Activated naive CD8-positive, alpha-beta T cell treated with anti-CD3 and anti-CD28 coated beads for 36 hours (primary cell): ENCODE results near the gene LMNB1. TPM values are rescaled to one million over a fixed set of nuclear protein-coding genes. Genes with fewer than 3 reads are reported as not detected.
"Not testable (repeated sequence)": the region's sequence is repeated elsewhere in the genome, so short reads cannot be mapped to it uniquely, and the experiment has no call there.

ENCODE experiments used
- DNase-seq: peaks from one replicate; pipeline ENCODE4 v3.0.0; 2021
- H3K27ac Mint-ChIP-seq: one replicate; pipeline ENCODE4 v1.8.0; 2022; ENCODE audit warnings: mild to moderate bottlenecking, moderate library complexity, mixed read lengths
- H3K27me3 Mint-ChIP-seq: one replicate; pipeline ENCODE4 v1.8.0; 2022; ENCODE audit warnings: mild to moderate bottlenecking, mixed read lengths
- H3K36me3 Mint-ChIP-seq: one replicate; pipeline ENCODE4 v1.8.0; 2021; ENCODE audit warnings: mild to moderate bottlenecking, mixed read lengths
- H3K4me1 Mint-ChIP-seq: one replicate; pipeline ENCODE4 v1.8.0; 2021; ENCODE audit warnings: mixed read lengths
- H3K4me3 Mint-ChIP-seq: one replicate; pipeline ENCODE4 v1.8.0; 2022; ENCODE audit warnings: mild to moderate bottlenecking, moderate library complexity, mixed read lengths
- H3K9me3 Mint-ChIP-seq: one replicate; pipeline ENCODE4 v1.8.0; 2022; ENCODE audit warnings: mixed read lengths
- total RNA-seq, 2 experiments: library from RNA; stranded (reverse); gene quantifications; one replicate each; pipeline ENCODE4 v1.2.3, GENCODE V29; 2021

LMNB1 gene
- total RNA-seq, 2 experiments from 2014 or later: 229 to 231 TPM

GRCh38 chr5:126853541-126854307, 76.8 kb downstream of the LMNB1 start:
- H3K36me3 Mint-ChIP-seq: peaks cover 30% of the 10 kb centered on the region
- peaks cover 40% of the 10 kb centered on the region for H3K4me1 Mint-ChIP-seq
- H3K4me3 Mint-ChIP-seq: peak overlapping the region; percentile 80
- H3K27me3 Mint-ChIP-seq, H3K9me3 Mint-ChIP-seq: not testable (repeated sequence)
- H3K27ac Mint-ChIP-seq: peak overlapping the region; percentile 93
- DNase-seq: peak; percentile 26

GRCh38 chr5:126854526-126855110, 77.7 kb downstream of the LMNB1 start:
- Mint-ChIP-seq H3K27ac (no peak overlapping the region), H3K4me3 (no peak overlapping the region), H3K36me3 (peaks cover 30% of the 10 kb centered on the region), H3K4me1 (peaks cover 39% of the 10 kb centered on the region), H3K27me3 (no peaks in the 10 kb centered on the region), H3K9me3 (peaks cover 2% of the 10 kb centered on the region)
- DNase-seq: no peak

GRCh38 chr5:126855266-126855665, 78.3 kb downstream of the LMNB1 start:
- no peak overlapping the region for H3K27ac Mint-ChIP-seq
- H3K27me3 Mint-ChIP-seq: no peaks in the 10 kb centered on the region
- H3K9me3 Mint-ChIP-seq: peaks cover 2% of the 10 kb centered on the region
- DNase-seq: no peak
- H3K36me3 Mint-ChIP-seq: peaks cover 30% of the 10 kb centered on the region
- H3K4me1 Mint-ChIP-seq: peaks cover 39% of the 10 kb centered on the region
- H3K4me3 Mint-ChIP-seq: no peak overlapping the region

GRCh38 chr5:126857472-126858410, 80.8 kb downstream of the LMNB1 start:
- peaks cover 2% of the 10 kb centered on the region for H3K9me3 Mint-ChIP-seq
- H3K27ac Mint-ChIP-seq: no peak overlapping the region
- no peaks in the 10 kb centered on the region for H3K27me3 Mint-ChIP-seq
- DNase-seq: no peak
- H3K4me3 Mint-ChIP-seq: no peak overlapping the region
- peaks cover 22% of the 10 kb centered on the region for H3K4me1 Mint-ChIP-seq
- H3K36me3 Mint-ChIP-seq: peaks cover 25% of the 10 kb centered on the region

GRCh38 chr5:126858441-126858840, 81.5 kb downstream of the LMNB1 start:
- Mint-ChIP-seq H3K4me3 (no peak overlapping the region), H3K36me3 (peaks cover 21% of the 10 kb centered on the region), H3K4me1 (peaks cover 15% of the 10 kb centered on the region), H3K9me3 (peaks cover 2% of the 10 kb centered on the region), H3K27me3 (no peaks in the 10 kb centered on the region), H3K27ac (no peak overlapping the region)
- no peak for DNase-seq

- no peak for DNase-seq
- Mint-ChIP-seq H3K27me3 (no peaks in the 10 kb centered on the region), H3K36me3 (no peaks in the 10 kb centered on the region), H3K27ac (no peak overlapping the region), H3K9me3 (no peaks in the 10 kb centered on the region), H3K4me3 (no peak overlapping the region), H3K4me1 (no peaks in the 10 kb centered on the region)
These were observed 86.5 kb downstream of the LMNB1 start for GRCh38 chr5:126863402-126863801.

GRCh38 chr5:126864042-126864688, 87.2 kb downstream of the LMNB1 start:
- no peak overlapping the region for H3K4me3 Mint-ChIP-seq
- no peak overlapping the region for H3K27ac Mint-ChIP-seq
- no peaks in the 10 kb centered on the region for H3K27me3 Mint-ChIP-seq
- DNase-seq: no peak
- H3K9me3 Mint-ChIP-seq: no peaks in the 10 kb centered on the region
- no peaks in the 10 kb centered on the region for H3K36me3 Mint-ChIP-seq
- H3K4me1 Mint-ChIP-seq: peaks cover 5% of the 10 kb centered on the region

- no peak for DNase-seq
- Mint-ChIP-seq H3K4me3 (no peak overlapping the region), H3K4me1 (peaks cover 9% of the 10 kb centered on the region), H3K36me3 (no peaks in the 10 kb centered on the region), H3K27me3 (no peaks in the 10 kb centered on the region), H3K9me3 (no peaks in the 10 kb centered on the region), H3K27ac (no peak overlapping the region)
These were observed 88.4 kb downstream of the LMNB1 start for GRCh38 chr5:126865299-126865698.

GRCh38 chr5:126866851-126867636, 90.1 kb downstream of the LMNB1 start:
- Mint-ChIP-seq H3K27ac (no peak overlapping the region), H3K27me3 (no peaks in the 10 kb centered on the region), H3K36me3 (peaks cover 3% of the 10 kb centered on the region), H3K9me3 (no peaks in the 10 kb centered on the region), H3K4me1 (peaks cover 9% of the 10 kb centered on the region), H3K4me3 (no peak overlapping the region)
- DNase-seq: no peak

GRCh38 chr5:126868338-126869004, 91.5 kb downstream of the LMNB1 start:
- no peak for DNase-seq
- peak overlapping the region; percentile 63 for H3K4me3 Mint-ChIP-seq
- H3K36me3 Mint-ChIP-seq: peaks cover 3% of the 10 kb centered on the region
- H3K9me3 Mint-ChIP-seq: no peaks in the 10 kb centered on the region
- H3K27me3 Mint-ChIP-seq: no peaks in the 10 kb centered on the region
- H3K27ac Mint-ChIP-seq: no peak overlapping the region
- H3K4me1 Mint-ChIP-seq: peaks cover 9% of the 10 kb centered on the region

GRCh38 chr5:126869005-126869451, 92.1 kb downstream of the LMNB1 start:
- peaks cover 3% of the 10 kb centered on the region for H3K36me3 Mint-ChIP-seq
- no peaks in the 10 kb centered on the region for H3K27me3 Mint-ChIP-seq
- H3K27ac Mint-ChIP-seq: no peak overlapping the region
- no peaks in the 10 kb centered on the region for H3K9me3 Mint-ChIP-seq
- H3K4me1 Mint-ChIP-seq: peaks cover 9% of the 10 kb centered on the region
- peak overlapping the region; percentile 63 for H3K4me3 Mint-ChIP-seq
- DNase-seq: peak; percentile 38

- Mint-ChIP-seq H3K36me3 (peaks cover 3% of the 10 kb centered on the region), H3K27me3 (no peaks in the 10 kb centered on the region), H3K9me3 (no peaks in the 10 kb centered on the region), H3K4me1 (peaks cover 9% of the 10 kb centered on the region), H3K4me3 (no peak overlapping the region), H3K27ac (no peak overlapping the region)
- DNase-seq: no peak
These were observed 94.5 kb downstream of the LMNB1 start for GRCh38 chr5:126871441-126871840.

GRCh38 chr5:126872561-126873354, 95.8 kb downstream of the LMNB1 start:
- no peak for DNase-seq
- peaks cover 9% of the 10 kb centered on the region for H3K4me1 Mint-ChIP-seq

More at GRCh38 chr5:126872561-126873354, 95.8 kb downstream of the LMNB1 start:
- Mint-ChIP-seq H3K36me3 (peaks cover 5% of the 10 kb centered on the region), H3K4me3 (no peak overlapping the region), H3K9me3 (no peaks in the 10 kb centered on the region), H3K27ac (no peak overlapping the region), H3K27me3 (no peaks in the 10 kb centered on the region)
